Uterus (tissue), 4 donors: ENCODE results near the gene DPP4. TPM values are rescaled to one million over a fixed set of nuclear protein-coding genes. Genes with fewer than 3 reads are reported as not detected.

Experiments used
- DNase-seq, 2 donors: peaks; one replicate each; pipeline ENCODE4 v3.0.0-alpha.2; 2019 to 2020
- H3K27ac ChIP-seq, 2 donors: fragments of 200-600 bp; sonication (generic); 1 replicate in 1 of 2; 2 replicates in 1 of 2; pipeline ENCODE4 v1.5.1; 2016 to 2018
- H3K27me3 ChIP-seq, 2 donors: fragments of 200-600 bp; sonication (generic); one replicate each; pipeline ENCODE4 v1.5.1; 2018 to 2019; ENCODE audit warnings: control low read depth in 1 of 2
- H3K36me3 ChIP-seq, 2 donors: fragments of 200-600 bp; sonication (generic); one replicate each; pipeline ENCODE4 v1.5.1; 2019; ENCODE audit warnings: control low read depth in 1 of 2
- H3K4me1 ChIP-seq, 2 donors: fragments of 200-600 bp; sonication (generic); one replicate each; pipeline ENCODE4 v1.5.1; 2018 to 2019; ENCODE audit warnings: control low read depth in 1 of 2
- H3K4me3 ChIP-seq, 2 donors: fragments of 200-600 bp; sonication (generic); 1 replicate in 1 of 2; 2 replicates in 1 of 2; pipeline ENCODE4 v1.5.1; 2018 to 2019; ENCODE audit warnings: mild to moderate bottlenecking in 1 of 2
- H3K9me3 ChIP-seq, 2 donors: fragments of 200-600 bp; sonication (generic); one replicate each; pipeline ENCODE4 v1.5.1; 2019; ENCODE audit warnings: control low read depth in 1 of 2
- CTCF ChIP-seq, 4 experiments: fragments of 200-600 bp in 2 of 4; fragments of 450-650 bp in 2 of 4; sonication (generic) in 2 of 4; IDR thresholded peaks; one replicate each; pipeline ENCODE4 v1.5.1; 2016 to 2019; ENCODE audit warnings: antibody characterized with exemption in 4 of 4, mild to moderate bottlenecking in 2 of 4, moderate library complexity in 1 of 4
- POLR2A ChIP-seq, 2 donors: fragments of 450-650 bp; IDR thresholded peaks; one replicate each; pipeline ENCODE4 v1.6.1; 2016; ENCODE audit warnings: antibody characterized with exemption in 2 of 2, mild to moderate bottlenecking in 1 of 2, moderate library complexity in 1 of 2
- intact Hi-C: fragments of 100-400 bp; cut with DNase I; formaldehyde crosslinking; loops from one replicate; pipeline ENCODE4 v1.15.1; 2023; ENCODE audit warnings: low total_unique reads
- total RNA-seq, 4 donors: library from RNA; depleted of rRNA in 3 of 4; stranded (reverse); fragments of >200 nt in 3 of 4; gene quantifications; one replicate each; pipeline versions ENCODE4 v1.1.0 to v1.2.4, GENCODE V29; 2014 to 2023
- donor health status: DM: yes; HTN: yes; CAD: no.

The DPP4 gene
- total RNA-seq, 4 donors from 2014 or later = 1.8 to 36.3 (median 5.0) TPM

GRCh38 chr2:161995553-161996016 is 78.4 kb downstream of the DPP4 start:
- Histone ChIP-seq H3K27ac (no peak overlapping the region), H3K36me3 (no peaks in the 10 kb centered on the region), H3K4me3 (no peak overlapping the region), H3K4me1 (no peaks in the 10 kb centered on the region), H3K9me3 (no peaks in the 10 kb centered on the region), H3K27me3 (no peaks in the 10 kb centered on the region)
- no peak for DNase-seq
- TF ChIP-seq CTCF (IDR thresholded peaks at IDR 0.05) (no peak), POLR2A (IDR thresholded peaks at IDR 0.05) (no peak)
- intact Hi-C loops = no loop called here

- no peak for TF ChIP-seq POLR2A (IDR thresholded peaks at IDR 0.05)
- TF ChIP-seq CTCF (IDR thresholded peaks at IDR 0.05) = no peak
Observed at GRCh38 chr2:161994761-161995520, 79.1 kb downstream of the DPP4 start.

GRCh38 chr2:161992531-161992930 is 81.5 kb downstream of the DPP4 start:
- Histone ChIP-seq H3K4me3 (no peak overlapping the region), H3K27me3 (no peaks in the 10 kb centered on the region), H3K27ac (no peak overlapping the region), H3K36me3 (no peaks in the 10 kb centered on the region), H3K9me3 (no peaks in the 10 kb centered on the region), H3K4me1 (no peaks in the 10 kb centered on the region)
- no peak for TF ChIP-seq POLR2A (IDR thresholded peaks at IDR 0.05)
- TF ChIP-seq CTCF (IDR thresholded peaks at IDR 0.05) = no peak
- DNase-seq = no peak
- intact Hi-C loops = no loop called here

More at GRCh38 chr2:161994761-161995520, 79.1 kb downstream of the DPP4 start:
- no peaks in the 10 kb centered on the region for H3K36me3 ChIP-seq
- intact Hi-C loops = no loop called here
- H3K9me3 ChIP-seq = no peaks in the 10 kb centered on the region
- no peaks in the 10 kb centered on the region for H3K27me3 ChIP-seq
- no peak overlapping the region for H3K27ac ChIP-seq
- DNase-seq = no peak
- H3K4me1 ChIP-seq = no peaks in the 10 kb centered on the region
- H3K4me3 ChIP-seq = no peak overlapping the region

- Histone ChIP-seq H3K4me1 (no peaks in the 10 kb centered on the region), H3K4me3 (no peak overlapping the region), H3K9me3 (no peaks in the 10 kb centered on the region), H3K27me3 (no peaks in the 10 kb centered on the region), H3K27ac (no peak overlapping the region), H3K36me3 (no peaks in the 10 kb centered on the region)
- intact Hi-C loops = no loop called here
- no peak for DNase-seq
- no peak for TF ChIP-seq CTCF (IDR thresholded peaks at IDR 0.05)
- no peak for TF ChIP-seq POLR2A (IDR thresholded peaks at IDR 0.05)
Observed at GRCh38 chr2:161991991-161992390, 82.0 kb downstream of the DPP4 start.

DNA sequence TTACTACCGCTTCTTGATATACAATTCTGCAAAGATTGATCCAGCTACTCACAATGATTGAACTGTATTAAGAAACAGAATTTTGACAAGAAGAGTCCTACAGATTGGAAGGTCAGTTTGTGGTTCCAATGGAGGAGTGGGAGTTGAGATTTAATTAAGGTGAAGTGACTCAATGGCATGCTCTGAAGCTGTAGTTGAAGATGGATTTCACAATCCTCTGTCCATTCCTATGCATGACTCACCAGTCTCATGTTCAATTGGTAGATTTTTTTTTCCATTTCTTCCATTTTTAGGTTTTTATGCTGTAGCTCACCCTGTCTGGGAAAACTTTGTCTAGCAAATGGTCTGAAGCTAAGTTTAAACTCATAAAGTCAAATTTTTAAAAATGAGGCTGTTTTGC is 83.3 kb downstream of the DPP4 start:
- DNase-seq = no peak
- intact Hi-C loops = no loop called here
- H3K27me3 ChIP-seq = no peaks in the 10 kb centered on the region
- no peaks in the 10 kb centered on the region for H3K4me1 ChIP-seq
- H3K36me3 ChIP-seq = no peaks in the 10 kb centered on the region
- H3K27ac ChIP-seq = no peak overlapping the region
- no peak overlapping the region for H3K4me3 ChIP-seq
- TF ChIP-seq CTCF (IDR thresholded peaks at IDR 0.05) = no peak
- no peaks in the 10 kb centered on the region for H3K9me3 ChIP-seq
